IPS-NIHi11 (cell line): ENCODE measurements around the gene TPRA1.
"Not testable (repeated sequence)": the region's sequence is repeated elsewhere in the genome, so short reads cannot be mapped to it uniquely, and the experiment has no call there.

Experiments used
- DNase-seq: peaks from one replicate; pipeline ENCODE4 v3.0.0; 2012; ENCODE audit warnings: mixed read lengths, low spot score

The TPRA1 gene

DNA sequence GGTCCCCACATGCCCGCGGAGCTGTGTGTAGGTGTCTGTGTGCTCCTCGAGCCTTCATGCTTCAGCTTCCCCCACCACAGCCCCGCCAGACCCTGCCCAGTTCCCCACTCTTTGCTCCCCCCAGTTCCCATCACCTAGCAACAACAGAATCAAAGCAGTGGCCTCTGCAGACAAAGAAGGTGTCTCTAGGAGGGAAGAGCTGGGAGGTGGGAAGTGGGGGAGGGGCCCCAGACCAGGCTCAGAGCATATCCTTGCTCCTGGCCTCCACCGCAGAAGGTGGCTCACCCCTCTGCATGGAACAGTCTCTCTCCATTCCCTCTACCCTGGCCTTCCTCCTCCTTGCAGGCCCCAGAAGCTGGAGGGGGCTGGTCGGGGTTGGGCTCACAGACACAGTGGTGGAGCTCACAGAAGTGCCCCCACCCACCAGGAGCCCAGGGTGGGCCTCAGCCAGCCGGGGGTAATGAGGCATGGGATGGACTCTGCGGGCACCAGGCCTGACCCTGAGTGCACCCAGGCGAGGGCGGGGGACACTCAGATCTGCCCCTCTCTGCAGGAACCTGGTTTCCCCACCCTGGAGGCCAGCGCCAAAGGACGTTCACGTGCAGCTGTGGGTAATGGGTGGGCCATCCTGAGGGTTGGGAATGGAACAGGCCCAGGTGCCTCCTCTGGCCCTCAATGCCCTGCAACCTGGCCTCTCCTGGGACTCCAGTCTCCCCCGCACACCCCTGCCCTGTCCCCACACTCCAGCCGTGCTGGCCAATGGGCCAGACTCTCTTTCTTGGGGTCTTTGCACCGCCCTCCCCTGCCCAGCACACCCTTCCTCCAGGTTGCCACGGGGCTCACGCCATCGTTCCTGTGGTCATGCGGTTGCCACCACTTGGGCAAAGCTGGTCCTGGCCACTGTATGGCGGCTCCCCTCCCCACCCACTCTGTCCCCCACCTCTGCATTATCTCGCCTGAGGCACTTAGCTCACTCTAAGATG, 53.4 kb downstream of the TPRA1 start:
- peak; percentile 64 for DNase-seq

DNA sequence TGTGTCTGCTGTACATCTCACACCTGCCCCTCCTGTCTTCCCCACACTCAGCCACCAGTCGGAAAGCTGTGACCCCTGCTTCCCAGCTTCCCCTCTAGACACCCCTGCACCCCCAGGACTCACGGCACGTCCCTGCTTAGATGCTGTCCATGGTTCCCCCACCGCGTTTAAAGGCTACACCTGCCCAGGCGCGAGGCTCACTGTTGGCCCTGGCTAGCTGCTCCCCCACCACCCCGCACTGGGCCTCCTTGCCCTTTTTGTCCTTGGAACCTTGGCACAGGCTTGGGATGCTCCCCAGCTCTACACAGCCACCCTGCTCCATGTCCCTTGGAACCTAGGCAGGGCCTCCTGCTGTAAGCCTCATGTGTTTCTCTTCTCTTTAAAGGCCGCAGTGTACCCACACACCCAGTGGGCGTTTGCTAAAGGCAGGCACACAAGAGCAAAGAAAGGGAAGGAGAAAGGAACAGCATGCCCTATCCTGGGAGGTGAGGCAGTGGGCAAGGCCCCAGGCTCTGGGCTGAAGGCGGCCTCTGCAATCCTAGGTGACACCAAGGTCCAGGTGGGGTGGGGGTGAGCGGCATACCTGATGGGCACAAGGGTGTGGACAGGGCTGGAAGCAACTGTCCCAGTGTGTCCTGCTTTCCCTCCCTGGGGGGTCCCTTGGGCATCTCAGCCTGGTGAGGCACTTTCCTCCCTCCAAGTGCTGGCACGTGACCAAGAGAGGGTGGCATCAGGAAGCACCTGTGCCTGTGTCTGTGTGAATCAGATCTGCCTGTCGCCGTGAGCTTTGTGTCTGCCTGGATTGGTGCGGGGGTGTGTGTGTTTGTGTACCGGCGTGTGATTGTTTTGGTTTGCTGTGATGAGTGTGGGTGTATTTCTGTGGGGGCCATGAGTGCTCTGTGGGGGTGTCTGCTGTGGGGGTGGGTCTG, 54.4 kb downstream of the TPRA1 start:
- no peak for DNase-seq

DNA sequence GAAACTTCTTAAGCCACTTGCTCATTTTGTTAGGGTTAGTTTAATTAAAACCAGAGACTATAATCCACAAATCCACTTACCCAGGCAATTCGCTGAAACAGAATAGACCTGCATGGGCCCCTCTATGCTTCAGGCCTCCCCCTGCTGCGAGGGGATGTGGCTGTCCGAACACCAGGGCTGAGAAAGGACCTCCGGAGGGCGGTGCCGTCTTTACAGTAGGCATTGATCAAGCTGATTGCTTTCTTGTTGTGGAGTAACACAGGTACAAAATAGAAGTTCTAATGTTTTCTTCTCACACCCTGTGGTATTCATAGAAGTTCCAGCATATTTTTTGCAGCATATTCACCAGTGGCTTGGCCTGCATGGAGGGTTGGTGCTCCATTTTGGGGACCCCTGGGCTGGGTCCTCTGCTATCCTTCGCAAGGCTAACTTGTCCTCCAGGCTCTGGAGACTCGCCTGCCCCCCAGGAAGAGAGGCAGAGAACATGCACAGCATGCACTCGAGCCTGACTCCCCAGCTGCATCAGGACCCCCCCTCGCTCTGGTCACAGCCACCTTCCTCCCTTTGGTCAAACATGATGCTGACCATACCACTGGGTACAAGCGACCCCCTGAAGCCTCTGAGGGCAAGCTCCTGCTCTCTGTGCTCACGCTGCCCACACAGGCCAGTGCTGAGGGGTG, 55.3 kb downstream of the TPRA1 start:
- DNase-seq, result no peak

DNA sequence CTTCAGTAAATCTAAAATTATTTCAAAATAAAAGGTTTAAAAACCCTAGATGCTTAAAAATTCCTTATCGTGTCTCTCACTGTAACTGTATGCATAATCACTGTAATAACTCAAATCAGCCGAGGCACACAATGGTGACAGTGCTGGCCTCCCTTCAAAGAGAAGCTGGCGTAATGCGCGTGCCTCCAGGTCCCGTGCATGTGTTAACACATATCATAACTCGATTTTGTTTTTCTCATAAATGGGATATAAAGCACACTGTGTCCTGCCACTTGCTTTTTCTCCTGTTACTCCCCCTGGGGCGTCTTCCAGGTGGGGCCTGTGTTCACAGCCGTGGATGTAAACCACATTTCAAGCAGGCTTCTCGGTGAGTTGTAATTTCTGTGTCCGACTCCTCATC, 56.0 kb downstream of the TPRA1 start:
- no peak for DNase-seq

DNA sequence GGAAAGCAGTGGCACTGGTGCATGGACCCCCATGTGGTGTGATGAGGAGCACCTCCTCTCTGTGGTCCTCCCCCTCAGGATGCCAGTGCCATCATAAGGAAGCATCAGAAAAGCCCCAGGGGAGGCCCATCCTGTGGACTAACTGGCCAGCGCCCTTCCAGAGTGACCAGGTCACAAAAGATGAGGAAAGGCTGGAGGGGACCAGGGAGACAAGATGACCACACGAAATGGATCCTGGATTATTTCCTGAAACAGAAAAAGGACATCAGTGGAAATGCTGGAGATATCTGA, 56.4 kb downstream of the TPRA1 start:
- DNase-seq, result no peak

DNA sequence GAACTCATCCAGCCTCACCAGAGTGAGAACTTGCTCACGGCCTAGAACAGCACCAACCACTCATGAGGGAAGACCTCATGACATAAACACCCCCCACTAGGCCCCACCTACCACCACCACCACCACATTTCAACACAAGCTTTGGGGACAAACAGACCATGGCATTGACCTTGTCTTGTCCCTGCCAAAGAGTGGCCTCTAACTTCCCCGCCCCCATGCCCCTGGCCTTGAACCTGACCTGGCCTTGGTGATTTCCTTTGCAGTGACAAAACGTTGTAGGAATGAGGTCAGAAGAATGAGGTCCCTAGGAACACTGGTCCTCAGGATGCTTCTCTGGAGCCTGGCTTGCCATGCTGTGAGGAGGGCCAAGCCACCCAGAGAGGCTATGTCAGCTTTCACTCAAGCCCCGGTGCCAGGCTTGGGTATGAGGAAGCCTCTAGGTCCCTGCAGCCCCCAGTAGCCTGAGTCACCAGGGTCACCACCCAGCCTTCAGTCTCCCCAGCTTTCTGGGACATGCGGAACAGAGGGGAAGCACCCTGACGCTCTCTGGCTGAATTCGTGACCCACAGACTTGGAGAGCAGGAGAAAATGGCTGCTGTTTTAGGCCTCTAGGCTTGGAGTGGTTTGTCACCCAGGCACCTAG, 57.9 kb downstream of the TPRA1 start:
- no peak for DNase-seq

DNA sequence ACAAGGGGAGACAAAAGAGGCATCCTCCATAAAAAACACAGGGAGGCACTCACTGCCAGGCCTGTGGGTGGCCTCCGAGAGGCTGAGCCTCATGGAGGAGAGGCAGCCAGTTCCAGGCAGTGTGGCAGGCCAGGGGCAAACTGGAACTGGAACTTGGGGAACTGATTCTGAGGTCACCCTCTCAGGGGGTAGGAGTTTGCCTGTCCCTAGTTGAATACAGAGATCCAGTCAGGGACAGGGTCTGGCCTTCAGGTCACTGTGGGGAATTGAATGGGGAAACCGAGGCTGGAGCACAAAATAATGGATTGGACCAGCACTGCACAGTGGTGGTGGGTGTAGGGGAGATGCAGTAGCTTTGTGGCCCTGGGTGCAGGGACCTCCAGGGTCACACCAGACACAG, 58.7 kb downstream of the TPRA1 start:
- DNase-seq, result no peak

DNA sequence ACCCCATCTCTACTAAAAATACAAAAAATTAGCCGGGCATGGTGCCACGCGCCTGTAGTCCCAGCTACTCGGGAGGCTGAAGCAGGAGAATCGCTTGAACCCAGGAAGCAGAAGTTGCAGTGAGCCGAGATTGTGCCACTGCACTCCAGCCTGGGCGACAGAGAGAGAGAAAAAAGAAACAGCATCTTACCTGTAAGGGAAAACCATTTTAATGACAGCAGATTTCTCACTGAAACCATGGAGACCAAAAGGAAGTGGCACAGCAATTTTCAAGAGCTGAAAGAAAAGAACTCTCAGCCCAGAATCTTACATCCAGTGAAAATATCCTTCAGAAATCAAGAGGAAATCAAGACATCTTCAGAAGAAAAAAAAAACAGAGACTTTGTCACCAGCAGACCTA, 59.7 kb downstream of the TPRA1 start:
- DNase-seq, result not testable (repeated sequence)

DNA sequence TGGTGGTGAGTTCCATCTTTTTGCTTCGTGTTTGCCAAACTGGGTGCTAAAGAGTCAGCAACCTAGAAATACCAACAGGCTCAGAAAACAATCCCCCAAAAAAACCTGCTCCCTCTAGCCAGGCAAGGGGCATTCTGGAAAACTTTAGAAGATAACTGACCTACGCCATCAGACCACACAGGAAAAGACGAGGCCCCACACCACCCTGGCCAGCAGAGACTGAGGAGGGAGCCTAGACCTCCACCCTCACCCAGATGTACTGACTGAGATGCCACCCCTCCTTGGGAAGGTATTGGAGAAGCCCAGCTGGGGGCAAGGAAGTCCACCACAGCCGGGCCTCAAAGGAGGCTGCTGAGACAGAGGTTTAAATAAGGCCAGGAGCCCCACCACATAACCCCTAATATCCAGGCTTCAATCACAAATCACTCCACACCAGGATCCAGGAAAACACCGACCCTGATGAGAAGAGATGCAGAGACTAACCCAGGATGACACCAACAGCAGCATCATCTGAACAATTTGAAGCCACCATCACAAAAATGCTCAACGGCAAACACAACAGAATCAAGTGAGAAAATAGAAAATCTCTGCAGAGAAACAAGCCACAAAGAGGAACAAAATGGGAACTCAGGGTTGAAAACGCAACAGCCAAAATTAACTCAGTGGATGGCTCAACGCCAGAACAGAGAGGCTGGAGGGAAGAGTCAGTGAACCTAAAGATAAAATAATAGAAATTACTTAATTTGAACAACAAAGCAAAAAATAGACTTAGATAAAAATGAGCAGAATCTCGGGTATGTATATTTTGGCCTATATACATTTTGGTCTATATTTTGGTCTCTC, 61.0 kb downstream of the TPRA1 start:
- DNase-seq, result no peak

DNA sequence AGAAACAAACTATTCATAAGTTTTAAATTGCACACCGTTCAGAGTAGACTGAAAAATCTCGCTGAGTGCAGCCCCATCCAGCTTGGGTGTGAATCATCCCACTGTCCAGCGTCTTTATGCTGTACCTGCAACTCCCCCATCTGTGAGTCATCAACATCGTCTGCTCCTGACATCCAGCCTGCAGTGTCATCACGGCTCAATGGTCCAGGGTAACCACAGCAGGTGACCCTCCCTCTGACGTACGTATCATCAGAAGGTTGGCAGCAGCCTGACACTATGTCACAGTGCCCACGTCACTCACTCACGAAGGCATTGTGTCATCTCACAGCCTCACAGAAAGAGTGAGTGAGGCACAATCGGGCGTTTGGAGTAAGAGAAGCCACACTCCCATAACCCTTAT, 65.2 kb downstream of the TPRA1 start:
- no peak for DNase-seq

DNA sequence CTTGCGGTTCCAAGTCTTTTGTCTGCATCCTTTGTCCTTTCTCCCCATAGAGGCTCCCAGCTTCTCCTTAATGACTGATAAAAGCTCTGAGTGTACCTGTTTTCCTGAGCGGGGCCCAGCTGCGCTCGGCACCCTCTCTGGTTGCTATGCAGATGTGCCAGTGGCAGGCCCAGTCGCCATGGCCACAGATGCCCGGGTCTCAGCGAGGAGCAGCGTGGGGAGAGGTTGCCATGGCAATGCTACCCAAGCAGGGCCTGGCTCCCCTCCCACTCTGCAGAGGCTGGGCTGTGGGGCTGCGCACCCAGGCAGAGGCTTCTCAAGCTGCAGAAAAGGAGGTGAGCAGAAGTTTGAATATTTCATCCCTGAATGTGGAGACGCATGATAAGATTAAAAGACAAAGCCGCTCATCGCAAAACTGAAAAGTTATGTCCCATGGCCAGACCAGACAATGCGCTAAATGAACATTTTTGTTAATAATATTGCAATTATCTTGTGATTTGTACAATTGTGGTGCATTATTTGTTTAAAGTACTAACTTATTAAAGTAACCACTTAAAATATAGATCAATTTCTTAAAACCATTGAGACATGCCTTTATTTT, 66.1 kb downstream of the TPRA1 start:
- peak; percentile 45 for DNase-seq
